Heart left ventricle (tissue), 13 donors: Measurements from ENCODE around the gene ZNF576.

ENCODE experiments used
- POLR2A ChIP-seq, 2 donors: fragments of 450-650 bp; IDR thresholded peaks; one replicate each; pipeline ENCODE4 v1.6.1; 2017; ENCODE audit warnings: antibody characterized with exemption in 2 of 2, mild to moderate bottlenecking in 2 of 2, moderate library complexity in 2 of 2
- TF ChIP-seq, protein P1 (sequence below), 12 donors: fragments of 200-600 bp; sonication (generic) in 4 of 12; IDR thresholded peaks; one replicate each; pipeline versions ENCODE4 v1.5.0 to v1.8.0; 2018 to 2022; ENCODE audit warnings: antibody characterized with exemption in 12 of 12, mild to moderate bottlenecking in 5 of 12
- donor health status: ischemic (EF 13 %, LVEDD 7.1; RV severe dilation, severe dysfunction).
- donor health status: DM: no; HTN: yes; CAD: no.
- donor health status: DM: no; HTN: no; CAD: no.
- donor health status: ischemic (EF 25% LVEDD 6.9; RV normal size, moderate dysfunction).
- donor health status: ischemic (EF 25% LVEDD 5.7; RV mildly dilated, moderate dysfunction).
- donor health status: ischemic (EF 35%, LVEDD 5.7; RV mildly dilated, moderate dysfunction).
- donor health status: nonischemic (EF 11% LVEDD 7.7; RV severe dilation, severe dysfunction).
- donor health status: DM: yes; HTN: yes; CAD: no.
- donor health status: PGD.
- donor health status: ischemic (EF 29% LVEDD 5.4; RV normal size, mild dysfunction).
- donor health status: nonischemic (EF 23%, LVEDD 6.1; RV moderate dilation, normal function).

DNA sequence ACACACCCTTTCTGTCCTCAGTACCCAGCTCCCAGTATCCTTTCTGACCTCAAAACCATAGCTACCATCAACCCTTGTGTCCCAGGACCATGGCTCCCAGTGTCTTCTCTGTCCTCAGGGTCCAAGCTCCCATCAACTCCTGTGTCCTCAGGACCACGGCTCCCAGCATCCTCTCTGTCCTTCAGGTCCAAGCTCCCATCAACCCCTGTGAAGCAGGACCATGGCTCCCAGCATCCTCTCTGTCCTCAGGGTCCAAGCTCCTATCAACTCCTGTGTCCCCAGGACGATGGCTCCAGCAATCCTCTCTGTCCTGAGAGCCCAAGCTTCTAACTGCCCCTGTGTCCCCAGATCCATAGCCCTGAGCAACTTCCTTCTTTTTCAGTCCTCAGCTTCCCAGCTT is 44.9 kb downstream of the ZNF576 start:
- TF ChIP-seq, protein P1, sequence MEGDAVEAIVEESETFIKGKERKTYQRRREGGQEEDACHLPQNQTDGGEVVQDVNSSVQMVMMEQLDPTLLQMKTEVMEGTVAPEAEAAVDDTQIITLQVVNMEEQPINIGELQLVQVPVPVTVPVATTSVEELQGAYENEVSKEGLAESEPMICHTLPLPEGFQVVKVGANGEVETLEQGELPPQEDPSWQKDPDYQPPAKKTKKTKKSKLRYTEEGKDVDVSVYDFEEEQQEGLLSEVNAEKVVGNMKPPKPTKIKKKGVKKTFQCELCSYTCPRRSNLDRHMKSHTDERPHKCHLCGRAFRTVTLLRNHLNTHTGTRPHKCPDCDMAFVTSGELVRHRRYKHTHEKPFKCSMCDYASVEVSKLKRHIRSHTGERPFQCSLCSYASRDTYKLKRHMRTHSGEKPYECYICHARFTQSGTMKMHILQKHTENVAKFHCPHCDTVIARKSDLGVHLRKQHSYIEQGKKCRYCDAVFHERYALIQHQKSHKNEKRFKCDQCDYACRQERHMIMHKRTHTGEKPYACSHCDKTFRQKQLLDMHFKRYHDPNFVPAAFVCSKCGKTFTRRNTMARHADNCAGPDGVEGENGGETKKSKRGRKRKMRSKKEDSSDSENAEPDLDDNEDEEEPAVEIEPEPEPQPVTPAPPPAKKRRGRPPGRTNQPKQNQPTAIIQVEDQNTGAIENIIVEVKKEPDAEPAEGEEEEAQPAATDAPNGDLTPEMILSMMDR (IDR thresholded peaks at IDR 0.05), result no peak
- TF ChIP-seq POLR2A (IDR thresholded peaks at IDR 0.05), result no peak
